ENCODE data around the gene LYSMD1.

The LYSMD1 gene

GRCh38 chr1:151175041-151175741 lies 9.5 kb upstream of the LYSMD1 start:
- no peak for DNase-seq (ENCODE audit: low read depth)

DNA sequence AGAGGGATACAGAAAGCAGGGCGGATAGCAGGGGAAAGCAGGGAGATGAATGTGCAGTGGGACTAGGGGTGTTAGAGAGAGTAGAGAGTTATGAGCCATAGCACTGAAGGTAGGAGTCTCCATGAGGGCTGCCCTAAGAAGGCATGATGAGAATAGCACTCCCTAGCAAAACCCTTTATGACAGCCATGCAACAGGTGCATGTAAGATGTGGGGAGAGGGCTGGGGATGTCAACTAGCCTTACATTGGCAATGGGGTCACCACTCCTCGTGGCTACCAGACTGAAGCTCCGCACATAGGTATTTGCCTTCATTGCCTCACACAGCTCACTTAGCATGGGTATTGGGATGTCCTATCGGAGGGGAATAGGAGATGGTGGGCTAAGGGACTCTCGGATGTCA lies 5.5 kb upstream of the LYSMD1 start:
- DNase-seq (ENCODE audit: low read depth), result no peak

GRCh38 chr1:151167116-151167515 lies 1.4 kb upstream of the LYSMD1 start:
- DNase-seq (ENCODE audit: low read depth), result no peak

DNA sequence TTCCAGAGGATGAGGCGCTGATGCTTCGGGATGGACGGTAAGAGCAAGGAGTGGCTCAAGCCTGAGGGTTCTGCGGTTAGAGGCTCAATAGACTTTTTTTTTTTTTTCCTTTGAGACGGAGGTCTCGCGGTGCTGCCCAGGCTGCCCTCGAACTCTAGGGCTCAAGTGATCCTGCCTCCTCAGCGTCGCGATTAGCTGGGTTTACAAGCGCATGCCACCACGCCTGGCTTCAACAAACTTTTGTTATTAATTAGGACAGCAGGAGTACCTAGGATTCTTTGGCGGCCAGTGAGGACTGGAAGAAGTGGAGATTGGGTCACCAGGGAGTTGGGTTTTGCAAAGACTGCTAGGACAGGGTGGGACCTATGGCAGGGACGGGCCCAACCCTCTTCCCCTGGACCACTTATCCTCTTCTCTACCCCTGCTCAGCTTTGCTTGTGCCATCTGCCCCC lies 829 bp upstream of the LYSMD1 start:
- DNase-seq (ENCODE audit: low read depth), result no peak

DNA sequence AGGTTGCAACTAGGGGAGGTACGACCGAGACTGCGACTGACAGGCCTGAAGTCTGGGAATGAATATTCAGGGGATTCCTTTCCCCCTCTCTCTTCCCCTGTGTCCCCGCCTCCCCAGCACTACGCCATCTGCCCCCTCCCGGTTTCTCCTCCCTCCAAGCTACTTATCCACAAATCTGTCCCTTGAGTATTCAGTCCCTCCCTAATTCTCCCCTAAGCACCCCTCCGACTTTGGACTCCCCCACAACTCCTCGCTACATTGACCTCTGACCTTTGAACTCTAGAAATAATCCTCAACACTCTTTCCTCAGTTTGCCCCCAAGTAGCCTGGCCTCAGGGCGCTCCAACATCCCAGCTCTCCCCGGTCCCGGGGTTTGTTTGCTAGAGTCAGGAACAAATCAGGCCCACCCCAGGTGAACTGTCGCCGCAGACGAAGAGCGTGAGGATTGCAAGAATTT lies 393 bp downstream of the LYSMD1 start:
- no peak for DNase-seq (ENCODE audit: low read depth)

DNA sequence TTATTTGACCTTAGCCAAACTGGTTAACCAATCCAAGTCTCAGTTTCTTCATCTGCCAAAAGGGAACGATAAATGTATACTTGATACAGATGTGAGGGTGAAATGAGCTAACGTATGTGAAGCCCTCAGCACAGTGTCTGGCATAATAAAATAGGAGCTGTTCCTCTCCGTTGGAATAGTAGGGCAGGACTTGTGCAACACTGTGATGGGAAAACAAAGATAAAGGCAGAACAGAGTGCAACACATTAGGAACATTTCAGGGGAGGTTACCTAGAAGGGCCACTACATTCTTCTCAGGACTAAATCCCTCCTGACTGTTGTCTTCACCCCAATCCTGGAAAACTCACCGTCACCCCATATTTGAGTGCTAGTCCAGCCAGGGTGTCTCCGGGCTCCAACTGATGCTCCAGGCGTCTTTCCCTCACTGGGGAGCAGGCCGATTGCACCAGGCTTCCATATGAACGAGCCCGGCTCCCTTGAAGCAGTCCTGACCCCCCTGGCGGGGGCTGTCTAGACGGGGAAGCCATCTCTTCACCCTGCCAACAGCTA lies 896 bp downstream of the LYSMD1 start:
- no peak for DNase-seq (ENCODE audit: low read depth)

- DNase-seq (ENCODE audit: low read depth), result no peak
Observed at GRCh38 chr1:151159373-151159772, 6.3 kb downstream of the LYSMD1 start.

GRCh38 chr1:151158751-151159251 lies 6.9 kb downstream of the LYSMD1 start:
- DNase-seq (ENCODE audit: low read depth), result no peak

GRCh38 chr1:151158326-151158725 lies 7.4 kb downstream of the LYSMD1 start:
- peak; percentile 59 for DNase-seq (ENCODE audit: low read depth)

DNA sequence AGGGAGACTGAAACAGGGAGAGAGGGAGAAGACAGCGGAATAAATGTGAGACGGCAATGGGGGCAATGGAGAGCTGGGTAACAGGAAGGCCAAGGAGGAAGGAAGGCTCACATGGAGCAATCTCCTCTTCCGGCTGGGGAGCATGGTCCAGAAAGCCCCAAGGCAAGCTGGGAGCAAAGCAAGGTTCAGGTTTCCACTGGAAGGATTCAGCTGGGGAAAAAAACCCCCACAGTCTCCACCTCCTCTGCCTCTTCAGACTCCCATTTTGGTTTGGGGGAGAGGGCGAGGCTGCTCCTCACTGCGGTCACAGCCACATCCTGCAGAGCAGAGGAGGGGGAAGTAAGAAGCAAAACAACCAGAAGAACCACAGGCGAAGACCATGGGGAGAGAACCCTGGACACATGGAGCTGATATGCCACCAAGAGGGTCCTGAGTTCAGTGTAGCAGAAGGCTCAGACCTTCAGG lies 8.6 kb downstream of the LYSMD1 start:
- peak; percentile 60 for DNase-seq (ENCODE audit: low read depth)

GRCh38 chr1:151156515-151156819 lies 9.2 kb downstream of the LYSMD1 start, which contains the start of gene TNFAIP8L2:
Gene TNFAIP8L2, plus strand, starts transcription at chr1:151156649. Its CDS starts 2,049 bp downstream, at chr1:151158698.
- DNase-seq (ENCODE audit: low read depth), result peak; percentile 72

DNA sequence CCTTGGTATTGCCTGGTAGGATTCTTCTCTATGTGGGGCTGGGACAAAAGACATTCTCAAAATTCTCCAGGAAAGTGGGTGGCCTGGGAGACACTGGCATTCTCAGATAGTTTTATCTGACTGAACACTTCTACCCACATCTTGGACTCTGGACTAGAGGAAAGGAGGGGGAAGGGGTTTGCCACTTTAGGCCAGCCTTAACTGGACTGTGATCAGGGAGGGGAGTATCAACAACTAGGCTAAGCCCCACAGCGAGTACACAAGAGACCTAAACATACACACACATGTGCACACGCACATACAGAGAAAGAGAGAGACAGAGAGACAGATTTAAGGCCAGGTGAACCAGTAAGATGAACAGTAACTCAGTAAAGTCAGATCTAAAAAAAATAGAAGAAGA lies 18.0 kb downstream of the LYSMD1 start:
- no peak for DNase-seq (ENCODE audit: low read depth)

- no peak for DNase-seq (ENCODE audit: low read depth)
Observed at GRCh38 chr1:151147132-151147503, 18.6 kb downstream of the LYSMD1 start.

DNA sequence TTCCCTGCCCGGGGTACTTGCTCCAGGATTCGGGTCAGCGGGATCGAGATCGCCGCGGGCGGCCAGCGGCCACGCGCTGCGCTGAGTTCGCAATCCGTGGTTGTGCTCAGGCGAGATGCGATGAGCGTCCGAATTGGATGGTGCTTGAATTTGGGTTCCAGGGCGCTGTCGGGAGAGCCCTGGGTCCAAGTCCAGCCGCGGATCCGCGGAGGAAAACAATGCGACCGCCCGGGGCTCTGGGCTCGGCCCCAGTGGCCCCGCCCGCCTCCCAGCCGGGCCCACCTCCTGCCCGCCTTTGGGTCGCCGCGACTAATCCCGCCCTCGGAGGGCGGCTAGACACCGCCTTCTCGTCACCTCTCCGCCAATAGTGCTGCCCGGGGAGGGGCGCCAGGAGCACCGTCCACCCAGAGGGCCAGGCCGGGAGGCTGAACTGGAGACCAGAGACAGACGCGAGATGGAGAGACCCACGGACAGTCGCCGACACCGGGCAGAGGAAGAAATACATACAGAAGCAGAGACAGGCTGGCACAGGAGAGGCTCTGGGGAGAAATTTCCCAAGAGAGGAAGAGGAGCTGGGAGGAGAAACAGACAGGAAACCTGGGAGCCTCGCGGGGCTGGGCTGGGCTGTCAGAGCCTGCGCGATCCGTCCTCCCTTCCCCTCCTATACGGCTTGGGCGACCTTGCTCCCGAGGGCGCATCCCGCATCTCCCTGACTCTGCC lies 19.1 kb downstream of the LYSMD1 start, which contains the start of gene SEMA6C:
SEMA6C (minus strand) TSS at position 220 of the 720 bp plus-strand sequence. CDS start 4,010 bp downstream, outside the sequence.
- peak; percentile 87 for DNase-seq (ENCODE audit: low read depth)

DNA sequence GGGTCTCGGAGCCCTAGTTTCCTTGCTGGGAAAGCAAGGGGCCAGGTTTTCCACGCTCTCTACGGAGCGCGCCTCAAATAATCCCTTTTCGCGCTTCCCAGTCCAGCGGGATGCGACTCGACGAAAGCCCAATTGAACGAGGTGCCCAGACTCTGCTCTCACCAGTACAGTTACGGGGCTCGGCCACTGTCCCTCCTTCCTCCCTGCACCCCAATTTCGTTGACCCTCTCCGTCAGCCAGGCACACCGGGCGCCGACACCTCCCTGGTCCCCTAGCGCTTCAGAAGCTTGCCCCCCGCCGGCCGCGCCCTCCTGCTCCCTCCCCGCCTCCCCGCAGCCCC lies 19.7 kb downstream of the LYSMD1 start:
- no peak for DNase-seq (ENCODE audit: low read depth)

- no peak for DNase-seq (ENCODE audit: low read depth)
Observed at GRCh38 chr1:151145304-151146071, 20.2 kb downstream of the LYSMD1 start.

DNA sequence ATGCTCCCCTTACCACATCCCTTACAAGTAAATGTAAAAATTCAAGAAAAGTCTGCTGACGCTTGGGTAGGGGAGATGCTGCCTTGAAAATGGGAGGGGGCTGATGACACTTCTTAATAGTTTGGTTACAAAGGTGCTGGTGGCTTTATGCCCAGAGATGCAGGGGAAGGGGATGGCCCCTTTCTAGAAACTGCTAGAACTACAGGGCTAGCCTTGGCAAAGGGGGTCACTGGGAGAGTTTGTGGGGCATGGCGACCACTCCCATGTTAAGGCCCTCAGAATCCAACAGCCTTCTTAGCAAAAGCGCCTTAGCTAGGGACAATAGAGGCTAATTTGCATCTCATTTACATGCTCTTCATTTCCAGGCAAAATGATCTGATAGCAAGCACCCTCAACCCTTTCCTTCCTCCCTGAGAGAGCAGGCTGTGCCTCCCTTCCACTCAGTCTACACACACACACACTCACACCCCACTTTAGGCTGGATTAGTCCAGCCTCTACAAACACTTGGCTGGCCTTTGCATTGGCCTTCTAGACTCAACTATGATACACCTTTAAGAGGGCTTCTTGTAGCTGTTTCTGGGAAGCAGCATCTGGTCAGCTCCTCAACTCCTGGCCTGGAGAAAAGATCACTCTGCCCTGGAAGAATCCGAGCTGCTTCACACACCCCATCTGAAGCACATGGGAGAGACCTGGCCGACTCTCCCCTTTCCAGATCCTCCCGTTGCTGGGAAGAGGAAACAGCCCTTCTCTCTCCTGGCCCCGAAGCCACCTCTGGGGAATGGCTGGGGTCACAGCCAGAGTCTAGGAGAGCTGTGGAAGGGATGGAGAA lies 21.0 kb downstream of the LYSMD1 start:
- no peak for DNase-seq (ENCODE audit: low read depth)

DNA sequence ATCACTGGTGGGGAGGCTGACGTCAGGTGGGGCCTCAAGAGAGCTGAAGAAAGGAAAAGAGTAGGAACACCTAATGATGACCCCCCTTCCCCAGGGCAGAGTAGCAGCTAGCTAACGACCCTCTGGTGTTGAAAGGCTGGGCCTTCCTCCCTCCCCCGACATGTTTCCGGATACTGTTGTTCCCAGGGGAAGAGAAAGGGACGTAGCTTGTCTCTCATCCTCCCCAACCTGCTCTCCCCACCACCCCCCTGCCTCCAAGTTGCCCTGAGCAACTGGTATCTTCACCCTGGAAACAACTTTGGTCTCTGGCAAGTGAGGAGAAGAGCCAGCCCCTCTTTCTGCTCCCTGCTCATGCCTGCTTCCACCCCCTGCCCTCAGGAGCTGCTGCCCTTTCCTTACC lies 21.7 kb downstream of the LYSMD1 start:
- DNase-seq (ENCODE audit: low read depth), result no peak

- no peak for DNase-seq (ENCODE audit: low read depth)
Observed at GRCh38 chr1:151143057-151143435, 22.7 kb downstream of the LYSMD1 start.

GRCh38 chr1:151142411-151143056 lies 23.2 kb downstream of the LYSMD1 start:
- DNase-seq (ENCODE audit: low read depth), result no peak

DNA sequence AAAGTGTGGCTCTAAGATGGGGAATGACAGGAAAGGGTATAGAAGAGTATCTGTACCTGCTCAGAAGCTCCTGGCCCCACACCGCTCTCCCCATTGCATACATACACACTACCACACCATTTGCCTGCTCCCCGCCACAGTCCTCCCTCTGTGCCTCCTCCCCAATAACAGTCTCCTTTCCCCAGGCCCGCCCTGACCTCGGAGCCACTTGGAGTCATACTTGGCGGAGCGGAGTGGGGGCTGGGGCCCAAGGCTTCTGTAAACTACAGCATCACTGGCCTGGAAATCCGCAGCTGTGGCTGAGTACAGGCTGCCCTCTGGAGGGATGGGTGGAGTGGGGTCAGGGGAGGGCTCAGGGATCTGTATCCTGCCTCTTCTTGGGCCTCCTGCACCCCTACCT lies 27.9 kb downstream of the LYSMD1 start:
- DNase-seq (ENCODE audit: low read depth), result no peak

All from activated T-cell treated with anti-CD3 and anti-CD28 coated beads for 48 hours (primary cell).